Liver (tissue), 3 donors: ENCODE results near the gene EEF1G.

Experiments
- GABPA ChIP-seq, 2 donors: IDR thresholded peaks in 1 of 2; conservative IDR thresholded peaks in 1 of 2; 2 replicates each; pipeline ENCODE4 v1.6.1; 2016; ENCODE audit warnings: antibody characterized with exemption in 2 of 2, mild to moderate bottlenecking in 1 of 2, moderate library complexity in 1 of 2
- RAD21 ChIP-seq, 2 donors: IDR thresholded peaks; 2 replicates each; pipeline ENCODE4 v1.6.1; 2016; ENCODE audit warnings: antibody characterized with exemption in 2 of 2, mild to moderate bottlenecking in 2 of 2
- TF ChIP-seq, protein P1 (sequence below): fragments of 150-350 bp; IDR thresholded peaks from 2 replicates; pipeline ENCODE4 v1.5.1; 2017; ENCODE audit warnings: improper control_type of control experiment, low read depth, low read length; ENCODE audit not compliant: missing input control
- TF ChIP-seq, protein P2 (sequence below): IDR thresholded peaks from 2 replicates; pipeline ENCODE4 v1.6.1; 2016; ENCODE audit warnings: antibody characterized with exemption, mild to moderate bottlenecking
- donor health status: healthy.
- donor health status: healthy.

DNA sequence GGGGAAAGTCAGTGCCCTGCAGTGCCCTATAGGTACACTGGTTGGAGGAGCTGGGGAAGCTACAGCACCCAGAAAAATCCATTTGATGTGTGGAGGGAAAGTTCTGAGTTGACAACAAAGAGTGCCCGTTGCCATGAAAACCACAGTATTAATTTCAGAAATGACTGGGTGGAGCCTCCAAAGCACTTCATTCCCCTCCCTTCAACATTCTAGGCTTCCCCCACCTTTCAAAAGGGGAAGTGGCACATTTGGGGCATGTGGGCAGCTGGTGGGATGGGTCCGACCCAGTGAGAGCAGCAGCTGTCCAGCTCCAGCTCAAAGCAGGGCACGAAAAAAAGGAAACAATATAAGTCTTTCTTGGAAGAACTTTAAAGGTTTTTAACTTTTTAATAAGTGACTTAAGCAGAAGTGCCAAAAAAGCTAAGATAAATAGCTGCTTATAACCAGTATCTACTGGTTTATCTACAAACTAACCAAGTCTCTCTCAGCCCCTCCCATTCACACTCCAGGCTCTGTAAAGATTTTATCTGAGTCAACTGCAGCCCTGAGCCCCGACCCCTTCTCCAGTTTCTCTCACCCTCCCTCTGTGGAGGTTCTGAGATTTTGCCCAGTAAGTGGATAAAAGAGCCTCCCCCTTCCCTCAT is 18.1 kb downstream of the EEF1G start:
- TF ChIP-seq, protein P1, sequence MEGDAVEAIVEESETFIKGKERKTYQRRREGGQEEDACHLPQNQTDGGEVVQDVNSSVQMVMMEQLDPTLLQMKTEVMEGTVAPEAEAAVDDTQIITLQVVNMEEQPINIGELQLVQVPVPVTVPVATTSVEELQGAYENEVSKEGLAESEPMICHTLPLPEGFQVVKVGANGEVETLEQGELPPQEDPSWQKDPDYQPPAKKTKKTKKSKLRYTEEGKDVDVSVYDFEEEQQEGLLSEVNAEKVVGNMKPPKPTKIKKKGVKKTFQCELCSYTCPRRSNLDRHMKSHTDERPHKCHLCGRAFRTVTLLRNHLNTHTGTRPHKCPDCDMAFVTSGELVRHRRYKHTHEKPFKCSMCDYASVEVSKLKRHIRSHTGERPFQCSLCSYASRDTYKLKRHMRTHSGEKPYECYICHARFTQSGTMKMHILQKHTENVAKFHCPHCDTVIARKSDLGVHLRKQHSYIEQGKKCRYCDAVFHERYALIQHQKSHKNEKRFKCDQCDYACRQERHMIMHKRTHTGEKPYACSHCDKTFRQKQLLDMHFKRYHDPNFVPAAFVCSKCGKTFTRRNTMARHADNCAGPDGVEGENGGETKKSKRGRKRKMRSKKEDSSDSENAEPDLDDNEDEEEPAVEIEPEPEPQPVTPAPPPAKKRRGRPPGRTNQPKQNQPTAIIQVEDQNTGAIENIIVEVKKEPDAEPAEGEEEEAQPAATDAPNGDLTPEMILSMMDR: no peak
- no peak for TF ChIP-seq GABPA (IDR thresholded peaks at IDR 0.05 in 1 of 2, conservative IDR thresholded peaks at IDR 0.05 in 1 of 2)
- TF ChIP-seq, protein P2, sequence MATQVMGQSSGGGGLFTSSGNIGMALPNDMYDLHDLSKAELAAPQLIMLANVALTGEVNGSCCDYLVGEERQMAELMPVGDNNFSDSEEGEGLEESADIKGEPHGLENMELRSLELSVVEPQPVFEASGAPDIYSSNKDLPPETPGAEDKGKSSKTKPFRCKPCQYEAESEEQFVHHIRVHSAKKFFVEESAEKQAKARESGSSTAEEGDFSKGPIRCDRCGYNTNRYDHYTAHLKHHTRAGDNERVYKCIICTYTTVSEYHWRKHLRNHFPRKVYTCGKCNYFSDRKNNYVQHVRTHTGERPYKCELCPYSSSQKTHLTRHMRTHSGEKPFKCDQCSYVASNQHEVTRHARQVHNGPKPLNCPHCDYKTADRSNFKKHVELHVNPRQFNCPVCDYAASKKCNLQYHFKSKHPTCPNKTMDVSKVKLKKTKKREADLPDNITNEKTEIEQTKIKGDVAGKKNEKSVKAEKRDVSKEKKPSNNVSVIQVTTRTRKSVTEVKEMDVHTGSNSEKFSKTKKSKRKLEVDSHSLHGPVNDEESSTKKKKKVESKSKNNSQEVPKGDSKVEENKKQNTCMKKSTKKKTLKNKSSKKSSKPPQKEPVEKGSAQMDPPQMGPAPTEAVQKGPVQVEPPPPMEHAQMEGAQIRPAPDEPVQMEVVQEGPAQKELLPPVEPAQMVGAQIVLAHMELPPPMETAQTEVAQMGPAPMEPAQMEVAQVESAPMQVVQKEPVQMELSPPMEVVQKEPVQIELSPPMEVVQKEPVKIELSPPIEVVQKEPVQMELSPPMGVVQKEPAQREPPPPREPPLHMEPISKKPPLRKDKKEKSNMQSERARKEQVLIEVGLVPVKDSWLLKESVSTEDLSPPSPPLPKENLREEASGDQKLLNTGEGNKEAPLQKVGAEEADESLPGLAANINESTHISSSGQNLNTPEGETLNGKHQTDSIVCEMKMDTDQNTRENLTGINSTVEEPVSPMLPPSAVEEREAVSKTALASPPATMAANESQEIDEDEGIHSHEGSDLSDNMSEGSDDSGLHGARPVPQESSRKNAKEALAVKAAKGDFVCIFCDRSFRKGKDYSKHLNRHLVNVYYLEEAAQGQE: peak; percentile 24
- no peak for TF ChIP-seq RAD21 (IDR thresholded peaks at IDR 0.05)
